GM10847 (cell line): ENCODE results near the gene KDM5A.

ENCODE experiments used
- POLR2A ChIP-seq: IDR thresholded peaks from 2 replicates; pipeline ENCODE4 v1.6.1; 2011; ENCODE audit not compliant: insufficient read length; ENCODE audit errors: extremely low read depth

Gene KDM5A

GRCh38 chr12:389142-390096, at the start of gene KDM5A:
Gene KDM5A, minus strand, starts transcription at chr12:389320. Its CDS starts 229 bp downstream, at chr12:389091.
- TF ChIP-seq POLR2A, result peak; percentile 61

- TF ChIP-seq POLR2A, result no peak
Observed at GRCh38 chr12:422526-422925, 33.4 kb upstream of the KDM5A start.

GRCh38 chr12:418432-418831, 29.3 kb upstream of the KDM5A start:
- no peak for TF ChIP-seq POLR2A

GRCh38 chr12:414859-415258, 25.7 kb upstream of the KDM5A start:
- no peak for TF ChIP-seq POLR2A

GRCh38 chr12:402029-402389, 12.9 kb upstream of the KDM5A start:
- no peak for TF ChIP-seq POLR2A

GRCh38 chr12:401235-402028, 12.3 kb upstream of the KDM5A start, which contains the start of gene CCDC77:
Gene CCDC77, plus strand, starts transcription at chr12:401644. Its CDS starts 7,740 bp downstream, at chr12:409384.
- peak; percentile 32 for TF ChIP-seq POLR2A

GRCh38 chr12:400828-401227, 11.7 kb upstream of the KDM5A start:
- no peak for TF ChIP-seq POLR2A

- TF ChIP-seq POLR2A, result no peak
Observed at GRCh38 chr12:388541-389141, 479 bp downstream of the KDM5A start.

- no peak for TF ChIP-seq POLR2A
Observed at GRCh38 chr12:388012-388411, 1.1 kb downstream of the KDM5A start.

- TF ChIP-seq POLR2A, result no peak
Observed at GRCh38 chr12:386651-387050, 2.5 kb downstream of the KDM5A start.

GRCh38 chr12:367972-368371, 21.1 kb downstream of the KDM5A start:
- no peak for TF ChIP-seq POLR2A

- TF ChIP-seq POLR2A, result no peak
Observed at GRCh38 chr12:366820-367219, 22.3 kb downstream of the KDM5A start.

- no peak for TF ChIP-seq POLR2A
Observed at GRCh38 chr12:359091-359490, 30.0 kb downstream of the KDM5A start.

- no peak for TF ChIP-seq POLR2A
Observed at GRCh38 chr12:356276-356988, 32.7 kb downstream of the KDM5A start.

- no peak for TF ChIP-seq POLR2A
Observed at GRCh38 chr12:337039-337438, 52.1 kb downstream of the KDM5A start.
